ENCODE results near the gene CABP2. TPM values are rescaled to one million over a fixed set of nuclear protein-coding genes. Genes with fewer than 3 reads are reported as not detected.
"Not testable (repeated sequence)": the region's sequence is repeated elsewhere in the genome, so short reads cannot be mapped to it uniquely, and the experiment has no call there.

CABP2 gene
- total and polyA plus RNA-seq, 4 donors, result not detected

GRCh38 chr11:67551127-67551526, 27.9 kb upstream of the CABP2 start:
- H3K27ac ChIP-seq (ENCODE audit: low read depth in 1 of 2, low read length in 1 of 2), result no peak overlapping the region
- no peaks in the 10 kb centered on the region for H3K4me1 ChIP-seq (ENCODE audit: control insufficient read depth in 5 of 5, insufficient read depth in 5 of 5, low read length in 5 of 5)
- H3K4me3 ChIP-seq, result no peak overlapping the region
- no peak overlapping the region for H3K9ac ChIP-seq (ENCODE audit: insufficient read depth in 1 of 2, low read length in 2 of 2)
- no peak for TF ChIP-seq CTCF (IDR thresholded peaks at IDR 0.05; ENCODE audit: control extremely low read depth, extremely low read depth)
- ATAC-seq (ENCODE audit: insufficient read depth, low FRiP score) (no peak), DNase-seq (no peak)
- H3K9me3 ChIP-seq (ENCODE audit: control insufficient read depth in 4 of 4, insufficient read depth in 3 of 4, low read length in 3 of 4), result peaks cover 0 to 1% (median 0%) of the 10 kb centered on the region in 4 donors
- H3K36me3 ChIP-seq (ENCODE audit: control insufficient read depth in 4 of 4, insufficient read depth in 4 of 4, low read length in 4 of 4), result no peaks in the 10 kb centered on the region
- no peaks in the 10 kb centered on the region for H3K27me3 ChIP-seq (ENCODE audit: control insufficient read depth in 3 of 3, insufficient read depth in 3 of 3, low read length in 2 of 3)

GRCh38 chr11:67548555-67549110, 25.4 kb upstream of the CABP2 start:
- Histone ChIP-seq H3K9me3 (ENCODE audit: control insufficient read depth in 4 of 4, insufficient read depth in 3 of 4, low read length in 3 of 4) (peaks cover 0 to 1% (median 0%) of the 10 kb centered on the region in 4 donors), H3K36me3 (ENCODE audit: control insufficient read depth in 4 of 4, insufficient read depth in 4 of 4, low read length in 4 of 4) (no peaks in the 10 kb centered on the region), H3K27me3 (ENCODE audit: control insufficient read depth in 3 of 3, insufficient read depth in 3 of 3, low read length in 2 of 3) (no peaks in the 10 kb centered on the region), H3K27ac (ENCODE audit: low read depth in 1 of 2, low read length in 1 of 2) (no peak overlapping the region), H3K4me1 (ENCODE audit: control insufficient read depth in 5 of 5, insufficient read depth in 5 of 5, low read length in 5 of 5) (no peaks in the 10 kb centered on the region), H3K4me3 (no peak overlapping the region), H3K9ac (ENCODE audit: insufficient read depth in 1 of 2, low read length in 2 of 2) (no peak overlapping the region)
- no peak for TF ChIP-seq CTCF (IDR thresholded peaks at IDR 0.05; ENCODE audit: control extremely low read depth, extremely low read depth)
- 78 to 90% methylated on average over 9 of the region's 9 CpGs for WGBS, 2 donors
- no peak for ATAC-seq (ENCODE audit: insufficient read depth, low FRiP score)
- DNase-seq, result no peak

- H3K27me3 ChIP-seq (ENCODE audit: control insufficient read depth in 3 of 3, insufficient read depth in 3 of 3, low read length in 2 of 3); DNase-seq; H3K9ac ChIP-seq (ENCODE audit: insufficient read depth in 1 of 2, low read length in 2 of 2); H3K9me3 ChIP-seq (ENCODE audit: control insufficient read depth in 4 of 4, insufficient read depth in 3 of 4, low read length in 3 of 4); ATAC-seq (ENCODE audit: insufficient read depth, low FRiP score); H3K36me3 ChIP-seq (ENCODE audit: control insufficient read depth in 4 of 4, insufficient read depth in 4 of 4, low read length in 4 of 4); H3K27ac ChIP-seq (ENCODE audit: low read depth in 1 of 2, low read length in 1 of 2); H3K4me1 ChIP-seq (ENCODE audit: control insufficient read depth in 5 of 5, insufficient read depth in 5 of 5, low read length in 5 of 5); H3K4me3 ChIP-seq: not testable (repeated sequence)
- 80 to 91% methylated on average over 4 of the region's 4 CpGs for WGBS, 2 donors
These were observed 24.9 kb upstream of the CABP2 start for GRCh38 chr11:67548112-67548511.

- Histone ChIP-seq H3K27ac (ENCODE audit: low read depth in 1 of 2, low read length in 1 of 2) (peak overlapping the region in 1 of 2 donors; percentile 78), H3K4me1 (ENCODE audit: control insufficient read depth in 5 of 5, insufficient read depth in 5 of 5, low read length in 5 of 5) (no peaks in the 10 kb centered on the region), H3K9me3 (ENCODE audit: control insufficient read depth in 4 of 4, insufficient read depth in 3 of 4, low read length in 3 of 4) (no peaks in the 10 kb centered on the region), H3K9ac (ENCODE audit: insufficient read depth in 1 of 2, low read length in 2 of 2) (no peak overlapping the region), H3K27me3 (ENCODE audit: control insufficient read depth in 3 of 3, insufficient read depth in 3 of 3, low read length in 2 of 3) (no peaks in the 10 kb centered on the region), H3K4me3 (no peak overlapping the region), H3K36me3 (ENCODE audit: control insufficient read depth in 4 of 4, insufficient read depth in 4 of 4, low read length in 4 of 4) (no peaks in the 10 kb centered on the region)
- ATAC-seq (ENCODE audit: insufficient read depth, low FRiP score), result no peak
- DNase-seq, result peak; percentile 25 to 58 (median 39)
- WGBS, 2 donors, result 51 to 77% methylated on average over 8 of the region's 8 CpGs
- no peak for TF ChIP-seq CTCF (IDR thresholded peaks at IDR 0.05; ENCODE audit: control extremely low read depth, extremely low read depth)
These were observed 22.0 kb upstream of the CABP2 start for GRCh38 chr11:67545280-67545679.

All from lung (tissue), 12 donors.